Hepatocyte (in vitro differentiated cells): ENCODE data around the gene WDR35. TPM values are rescaled to one million over a fixed set of nuclear protein-coding genes. Genes with fewer than 3 reads are reported as not detected.

Experiments used
- DNase-seq: peaks from one replicate; pipeline ENCODE4 v3.0.0-alpha.2; 2016; ENCODE audit warnings: low spot score
- H2AFZ ChIP-seq: fragments of 200-600 bp; sonication (generic); 2 replicates; pipeline ENCODE4 v1.6.0; 2016; ENCODE audit warnings: antibody characterized with exemption, mild to moderate bottlenecking
- H3K27ac ChIP-seq: fragments of 200-600 bp; sonication (generic); 2 replicates; pipeline ENCODE4 v1.5.1; 2016; ENCODE audit warnings: mild to moderate bottlenecking
- H3K27me3 ChIP-seq: fragments of 200-600 bp; sonication (generic); 2 replicates; pipeline ENCODE4 v1.6.1; 2016
- H3K36me3 ChIP-seq: fragments of 200-600 bp; sonication (generic); replicated peaks from 2 replicates; pipeline ENCODE4 v1.5.1; 2016; ENCODE audit warnings: low read depth; ENCODE audit not compliant: insufficient read depth
- H3K4me1 ChIP-seq: fragments of 200-600 bp; sonication (generic); 2 replicates; pipeline ENCODE4 v1.5.1; 2016; ENCODE audit warnings: mild to moderate bottlenecking, moderate library complexity; ENCODE audit not compliant: insufficient read depth
- H3K4me2 ChIP-seq: fragments of 200-600 bp; sonication (generic); 2 replicates; pipeline ENCODE4 v1.6.0; 2016
- H3K4me3 ChIP-seq: fragments of 200-600 bp; sonication (generic); 2 replicates; pipeline ENCODE4 v1.5.1; 2016; ENCODE audit warnings: mild to moderate bottlenecking
- H3K79me2 ChIP-seq: fragments of 200-600 bp; sonication (generic); 2 replicates; pipeline ENCODE4 v1.6.0; 2017; ENCODE audit warnings: mild to moderate bottlenecking
- H3K9me2 ChIP-seq: fragments of 200-600 bp; sonication (generic); replicated peaks from 2 replicates; pipeline ENCODE4 v1.6.0; 2017; ENCODE audit warnings: mild to moderate bottlenecking; ENCODE audit not compliant: insufficient read depth
- H3K9me3 ChIP-seq: fragments of 200-600 bp; sonication (generic); 2 replicates; pipeline ENCODE4 v1.5.1; 2016; ENCODE audit warnings: low read depth, mild to moderate bottlenecking
- H4K20me1 ChIP-seq: fragments of 200-600 bp; sonication (generic); 2 replicates; pipeline ENCODE4 v1.6.0; 2016; ENCODE audit warnings: mild to moderate bottlenecking; ENCODE audit not compliant: insufficient read depth, poor library complexity, severe bottlenecking
- CTCF ChIP-seq: fragments of 200-600 bp; sonication (generic); IDR thresholded peaks from 2 replicates; pipeline ENCODE4 v1.5.1; 2016; ENCODE audit warnings: antibody characterized with exemption, mild to moderate bottlenecking; ENCODE audit not compliant: poor library complexity
- EZH2 ChIP-seq: fragments of 200-600 bp; sonication (generic); IDR thresholded peaks from 2 replicates; pipeline ENCODE4 v1.6.1; 2016; ENCODE audit warnings: antibody characterized with exemption, mild to moderate bottlenecking, borderline replicate concordance
- EZH2phosphoT487 ChIP-seq: fragments of 200-600 bp; sonication (generic); IDR thresholded peaks from one replicate; pipeline ENCODE4 v1.6.1; 2018; ENCODE audit warnings: antibody characterized with exemption, mild to moderate bottlenecking, low read depth, moderate library complexity; ENCODE audit not compliant: unreplicated experiment, severe bottlenecking
- WGBS: methylation state at CpG from one replicate; pipeline ENCODE4 v1.1.6; 2016; ENCODE audit warnings: low lambda C conversion rate; ENCODE audit errors: missing lambda C conversion rate; 5-methylcytosine and 5-hydroxymethylcytosine counted together
- polyA plus RNA-seq: library from polyadenylated mRNA; unstranded; fragments of >200 nt; fragmentation: Nextera tagmentation; extraction: Ambion mirVana; gene quantifications from 2 replicates; pipeline ENCODE4 v1.2.1, GENCODE V29; 2016
- total RNA-seq: library from RNA; depleted of rRNA; stranded (reverse); fragments of >200 nt; gene quantifications from 2 replicates; pipeline ENCODE4 v1.2.3, GENCODE V29; 2014

Gene WDR35
- total and polyA plus RNA-seq, 2 experiments from 2014 or later = 2.0 to 4.6 TPM

- no peak for DNase-seq
- Histone ChIP-seq H3K4me3 (no peak overlapping the region), H3K79me2 (peaks cover under 1% of the 10 kb centered on the region), H4K20me1 (no peaks in the 10 kb centered on the region), H3K9me2 (no peaks in the 10 kb centered on the region), H3K27me3 (no peaks in the 10 kb centered on the region), H3K9me3 (no peaks in the 10 kb centered on the region), H3K36me3 (no peaks in the 10 kb centered on the region), H3K27ac (no peak overlapping the region), H3K4me2 (no peak overlapping the region), H2AFZ (no peak overlapping the region), H3K4me1 (no peaks in the 10 kb centered on the region)
- no peak for TF ChIP-seq CTCF
- no peak for TF ChIP-seq EZH2phosphoT487
- no peak for TF ChIP-seq EZH2
Observed at GRCh38 chr2:19993731-19994130, 3.8 kb upstream of the WDR35 start.

- TF ChIP-seq EZH2phosphoT487 (no peak), CTCF (no peak)
- Histone ChIP-seq H3K9me2 (no peaks in the 10 kb centered on the region), H3K36me3 (no peaks in the 10 kb centered on the region), H3K4me3 (no peak overlapping the region), H3K4me2 (no peak overlapping the region), H2AFZ (no peak overlapping the region), H3K4me1 (no peaks in the 10 kb centered on the region), H3K79me2 (peaks cover 10% of the 10 kb centered on the region), H3K9me3 (no peaks in the 10 kb centered on the region), H3K27ac (no peak overlapping the region), H4K20me1 (no peaks in the 10 kb centered on the region), H3K27me3 (no peaks in the 10 kb centered on the region)
- DNase-seq = no peak
- WGBS = 81% methylated on average over 1 of the region's 1 CpG
Observed at GRCh38 chr2:19991895-19992294, 2.0 kb upstream of the WDR35 start.

- no peak for DNase-seq
- peak overlapping the region; percentile 67 for H3K4me3 ChIP-seq
- TF ChIP-seq CTCF (no peak), EZH2 (no peak), EZH2phosphoT487 (no peak)
- H3K79me2 ChIP-seq = peaks cover 10% of the 10 kb centered on the region
- WGBS = 16% methylated on average over 10 of the region's 10 CpGs
- no peaks in the 10 kb centered on the region for H3K27me3 ChIP-seq
- no peaks in the 10 kb centered on the region for H3K9me3 ChIP-seq
- no peaks in the 10 kb centered on the region for H3K36me3 ChIP-seq
- H3K27ac ChIP-seq = peak overlapping the region; percentile 45
- H3K4me2 ChIP-seq = peak overlapping the region; percentile 87
- H2AFZ ChIP-seq = peak overlapping the region; percentile 98
- H4K20me1 ChIP-seq = no peaks in the 10 kb centered on the region
- no peaks in the 10 kb centered on the region for H3K4me1 ChIP-seq
- H3K9me2 ChIP-seq = no peaks in the 10 kb centered on the region
Observed at GRCh38 chr2:19990416-19990728, 467 bp upstream of the WDR35 start.

- DNase-seq = no peak
- Histone ChIP-seq H3K9me3 (no peaks in the 10 kb centered on the region), H3K9me2 (no peaks in the 10 kb centered on the region), H3K27ac (peak overlapping the region; percentile 23), H3K4me3 (peak overlapping the region; percentile 67), H3K27me3 (no peaks in the 10 kb centered on the region), H3K36me3 (no peaks in the 10 kb centered on the region), H4K20me1 (no peaks in the 10 kb centered on the region), H2AFZ (peak overlapping the region; percentile 98), H3K4me2 (peak overlapping the region; percentile 87), H3K4me1 (no peaks in the 10 kb centered on the region), H3K79me2 (peaks cover 10% of the 10 kb centered on the region)
- 4% methylated on average over 8 of the region's 8 CpGs for WGBS
- TF ChIP-seq CTCF (no peak), EZH2phosphoT487 (no peak), EZH2 (no peak)
Observed at GRCh38 chr2:19989342-19989666, 601 bp downstream of the WDR35 start.
